GM18867 (cell line): ENCODE results near the gene HNRNPA3.
"Not testable (repeated sequence)": the region's sequence is repeated elsewhere in the genome, so short reads cannot be mapped to it uniquely, and the experiment has no call there.

Experiments
- ATAC-seq: cut with Tn5 transposase; IDR thresholded peaks from one replicate; pipeline ENCODE4 v1.9.1; 2021; ENCODE audit warnings: mild to moderate bottlenecking, moderate library complexity; ENCODE audit not compliant: unreplicated experiment

Gene HNRNPA3

DNA sequence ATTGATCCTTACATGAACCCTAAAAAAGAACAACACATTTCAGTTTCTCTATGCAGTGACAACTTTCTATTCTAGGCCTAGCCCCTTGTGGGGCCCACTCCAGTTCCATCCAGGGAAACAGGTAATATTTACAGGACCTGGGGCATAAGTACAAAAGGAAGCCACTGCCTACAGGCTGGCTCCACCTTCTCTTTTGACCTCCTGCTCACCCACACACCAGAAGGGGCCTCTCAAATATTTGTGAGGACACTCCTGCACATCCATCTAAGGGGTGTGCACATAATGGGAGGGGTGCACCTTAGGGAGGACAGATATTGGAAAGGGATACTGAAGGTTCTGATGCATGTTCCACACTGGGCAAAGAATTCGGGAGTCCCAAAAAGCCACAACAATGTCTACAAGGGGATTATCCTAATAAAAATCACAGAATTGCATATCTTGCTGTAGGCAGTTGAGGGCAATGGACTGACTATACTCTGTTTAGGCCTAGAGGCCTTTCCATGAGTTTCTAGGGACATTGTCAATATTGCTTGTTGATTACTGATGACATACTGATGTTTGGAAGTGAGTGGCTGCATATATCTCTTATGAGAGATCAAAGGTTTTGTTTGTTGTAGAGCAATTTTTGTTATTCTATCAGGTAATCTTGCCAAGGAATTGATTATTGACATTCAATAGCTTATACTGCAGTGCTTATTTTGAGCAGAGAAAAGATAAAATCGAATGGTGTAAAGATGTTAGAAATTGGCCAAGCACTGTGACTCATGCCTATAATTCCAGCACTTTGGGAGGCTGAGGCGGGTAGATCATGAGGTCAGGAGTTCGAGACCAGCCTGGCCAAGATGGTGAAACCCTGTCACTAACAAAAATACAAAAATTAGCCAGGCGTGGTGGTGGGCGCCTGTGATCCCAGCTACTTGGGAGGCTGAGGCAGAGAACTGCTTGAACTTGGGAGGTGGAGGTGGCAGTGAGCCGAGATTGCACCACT lies 23.8 kb upstream of the HNRNPA3 start:
- ATAC-seq: no peak

DNA sequence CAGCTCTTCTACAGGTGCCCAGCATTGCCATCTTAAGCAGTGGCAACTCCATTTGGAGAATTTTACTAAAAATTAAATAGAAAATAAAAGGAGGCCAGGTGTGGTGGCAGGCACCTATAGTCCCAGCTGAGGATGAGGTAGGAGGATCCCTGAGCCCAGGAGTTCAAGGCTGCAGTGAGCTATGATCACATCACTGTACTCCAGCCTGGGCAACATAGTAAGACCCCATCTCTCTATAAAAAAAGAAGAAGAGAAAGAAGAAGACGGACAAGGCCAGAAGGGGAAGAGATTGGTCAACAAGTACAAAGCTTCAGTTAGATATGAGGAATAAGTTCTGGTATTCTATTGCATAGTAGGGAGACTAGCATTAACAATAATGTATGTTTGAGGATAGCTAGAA lies 21.7 kb upstream of the HNRNPA3 start:
- ATAC-seq: no peak

DNA sequence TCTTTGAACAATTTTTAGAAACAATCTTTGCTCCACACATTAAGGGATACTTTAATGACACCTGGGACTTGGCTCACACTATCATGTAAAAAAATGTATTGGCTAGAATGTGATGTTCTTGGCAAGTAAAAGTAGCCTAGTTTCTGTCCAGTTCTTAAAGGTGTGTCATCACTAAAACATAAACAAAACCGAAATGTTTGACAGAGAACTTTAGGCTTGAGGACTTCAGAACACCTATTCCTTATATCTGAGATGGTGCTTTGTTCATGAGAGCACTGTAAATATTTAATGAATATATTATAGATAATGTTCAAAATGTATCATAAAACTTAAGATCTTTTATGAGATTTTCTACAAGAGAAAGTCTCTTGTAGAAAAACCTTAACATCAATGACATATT lies 19.8 kb upstream of the HNRNPA3 start:
- ATAC-seq: peak; percentile 43

DNA sequence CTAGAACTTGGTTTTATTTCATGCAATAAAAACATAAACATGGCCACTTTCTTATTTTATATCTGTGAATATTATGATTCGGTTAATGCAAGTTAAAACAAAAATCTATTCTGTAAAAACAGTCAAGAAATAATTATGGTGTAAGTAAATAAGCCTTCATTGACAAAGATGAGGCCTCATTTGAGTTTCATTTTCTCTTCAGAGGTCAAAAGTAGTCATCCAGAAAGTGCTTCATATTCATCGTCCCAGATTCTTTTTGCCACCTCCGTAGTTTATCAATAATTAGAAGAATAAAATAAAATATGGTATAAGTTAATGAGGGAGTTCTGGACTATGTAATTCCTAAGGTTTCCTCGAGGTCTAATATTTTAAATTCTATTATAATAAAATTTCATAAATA lies 19.4 kb upstream of the HNRNPA3 start:
- peak; percentile 69 for ATAC-seq

DNA sequence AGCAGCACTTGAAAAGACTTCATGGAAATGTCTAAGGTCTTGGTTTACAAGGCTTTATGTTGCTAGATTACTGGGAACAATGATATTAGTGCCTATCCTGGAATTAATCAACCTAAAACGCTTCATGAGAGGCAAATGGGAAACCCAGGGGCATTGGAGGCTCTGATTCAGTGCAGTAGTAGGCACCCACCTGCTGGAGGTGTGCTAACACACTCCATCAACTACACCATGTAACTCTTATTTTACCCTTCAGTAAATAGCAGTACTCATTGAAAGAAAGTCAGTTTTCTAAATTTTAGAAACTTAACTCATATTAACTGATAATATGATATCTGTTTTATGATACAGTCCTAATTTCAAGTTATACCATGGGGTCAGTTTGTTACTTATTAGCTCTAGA lies 17.4 kb upstream of the HNRNPA3 start:
- ATAC-seq: peak; percentile 69

DNA sequence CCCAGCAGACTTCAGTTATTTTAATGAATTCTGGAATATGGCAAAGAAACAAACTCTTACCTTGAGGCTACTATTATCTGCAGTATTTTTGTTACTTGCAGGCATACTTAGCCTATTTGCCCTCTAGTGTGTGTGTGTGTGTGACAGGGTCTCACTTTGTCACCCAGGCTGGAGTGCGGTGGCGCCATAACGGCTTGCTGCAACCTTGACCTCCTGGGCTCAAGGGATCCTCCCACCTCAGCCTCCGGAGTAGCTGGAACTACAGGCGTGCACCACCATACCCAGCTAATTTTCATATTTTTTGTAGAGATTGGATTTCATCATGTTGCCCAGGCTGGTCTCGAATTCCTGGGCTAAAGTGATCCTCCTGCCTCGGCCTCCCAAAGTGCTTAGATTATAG lies 12.2 kb upstream of the HNRNPA3 start:
- not testable (repeated sequence) for ATAC-seq

DNA sequence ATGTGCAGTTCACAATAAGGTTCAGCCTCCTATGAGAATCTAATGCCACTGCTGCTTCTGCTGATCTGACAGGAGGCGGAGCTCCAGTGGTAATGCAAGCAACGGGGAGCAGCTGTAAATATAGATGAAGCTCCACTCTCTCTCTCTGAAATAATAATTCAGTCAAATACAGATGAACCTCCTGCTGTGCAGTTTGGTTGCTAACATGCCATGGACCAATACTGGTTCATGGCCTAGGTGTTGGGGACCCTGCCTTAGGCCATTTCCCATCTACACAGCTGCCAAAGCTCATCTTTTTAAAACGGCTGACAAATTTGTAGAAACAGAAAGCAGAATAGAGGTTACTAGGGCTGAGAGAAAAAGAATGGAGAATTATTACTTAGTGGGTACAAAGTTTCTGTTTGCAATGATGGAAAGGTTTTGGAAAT lies 10.7 kb upstream of the HNRNPA3 start:
- ATAC-seq: no peak

DNA sequence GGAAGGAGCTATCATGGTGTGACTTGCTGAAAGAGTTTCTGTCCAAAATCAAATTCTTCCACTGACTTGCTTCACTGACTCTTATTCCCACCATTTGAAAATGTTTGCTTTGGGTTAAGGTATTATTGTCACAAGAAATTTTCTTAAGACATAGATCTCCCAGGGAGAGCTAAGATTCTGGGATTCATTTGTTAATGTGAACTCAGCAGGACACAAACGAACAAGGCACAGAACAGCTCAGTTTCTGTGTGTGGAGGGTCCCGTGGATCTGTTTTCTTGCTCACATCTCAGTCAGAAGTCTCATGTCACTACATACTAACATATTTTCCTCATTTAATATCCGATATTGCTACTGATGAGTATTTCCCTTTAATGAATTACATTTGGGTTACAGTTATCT lies 8.2 kb upstream of the HNRNPA3 start:
- no peak for ATAC-seq

DNA sequence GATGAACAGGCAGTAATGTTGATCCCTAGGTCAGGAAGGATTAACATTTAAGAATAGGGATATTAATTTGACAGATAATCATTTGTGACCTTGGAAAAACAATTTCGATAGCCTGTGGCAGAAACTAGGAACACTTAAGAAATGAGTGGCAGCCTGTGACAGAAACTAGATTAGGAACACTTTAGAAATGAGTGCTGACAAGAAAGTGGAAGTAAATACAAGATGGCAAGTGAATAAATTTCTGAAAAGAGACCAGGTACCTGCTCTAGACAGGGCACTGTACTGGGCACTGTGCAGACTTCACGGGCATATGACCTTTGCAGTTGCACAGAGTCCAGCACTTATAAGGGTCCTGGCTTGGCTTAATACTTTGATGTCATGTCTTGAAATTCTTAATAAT lies 5.5 kb upstream of the HNRNPA3 start:
- ATAC-seq: peak; percentile 88

DNA sequence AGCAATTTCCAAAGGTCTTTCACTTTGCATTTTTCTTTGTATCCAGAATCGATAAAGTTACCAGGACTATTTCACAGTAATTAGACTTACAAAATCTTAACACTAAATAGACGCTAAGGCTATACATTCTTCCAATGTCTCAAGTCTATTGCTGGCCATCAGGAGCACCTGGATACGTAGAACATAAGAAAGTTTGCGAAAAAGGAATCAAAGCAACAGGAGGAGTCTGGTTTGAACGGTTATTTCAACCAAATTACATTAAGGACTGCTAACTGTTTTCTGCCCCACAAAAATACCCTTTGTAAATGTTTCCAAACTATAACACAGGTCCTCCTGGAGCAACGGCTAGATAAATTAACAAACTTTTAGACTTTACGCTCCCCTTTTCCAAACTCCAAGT lies 1.4 kb upstream of the HNRNPA3 start:
- no peak for ATAC-seq

DNA sequence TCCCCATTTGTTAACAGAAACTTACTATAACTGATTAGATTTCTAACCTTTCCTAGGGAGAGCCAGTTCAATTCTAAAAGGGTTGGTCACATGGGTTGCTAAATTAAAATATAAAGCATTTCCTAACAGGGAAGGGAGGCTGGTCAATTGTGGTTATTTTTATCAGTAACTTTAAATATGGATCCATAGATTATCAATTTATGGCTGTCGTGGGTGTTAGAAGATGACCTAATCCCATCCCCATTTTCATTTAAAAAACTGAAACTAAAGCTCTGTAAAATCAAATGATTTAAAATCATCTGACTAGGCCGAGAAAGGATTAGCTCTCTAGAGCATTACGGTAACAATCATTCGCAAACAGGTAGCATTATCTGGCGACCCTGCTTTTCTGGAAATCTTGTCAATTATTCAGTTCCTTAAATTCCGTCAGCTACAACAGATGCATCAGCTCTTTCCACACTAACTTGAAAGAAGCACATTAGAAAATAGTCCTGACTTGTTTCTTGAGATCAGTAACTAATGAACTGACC lies 953 bp upstream of the HNRNPA3 start:
- ATAC-seq: no peak

DNA sequence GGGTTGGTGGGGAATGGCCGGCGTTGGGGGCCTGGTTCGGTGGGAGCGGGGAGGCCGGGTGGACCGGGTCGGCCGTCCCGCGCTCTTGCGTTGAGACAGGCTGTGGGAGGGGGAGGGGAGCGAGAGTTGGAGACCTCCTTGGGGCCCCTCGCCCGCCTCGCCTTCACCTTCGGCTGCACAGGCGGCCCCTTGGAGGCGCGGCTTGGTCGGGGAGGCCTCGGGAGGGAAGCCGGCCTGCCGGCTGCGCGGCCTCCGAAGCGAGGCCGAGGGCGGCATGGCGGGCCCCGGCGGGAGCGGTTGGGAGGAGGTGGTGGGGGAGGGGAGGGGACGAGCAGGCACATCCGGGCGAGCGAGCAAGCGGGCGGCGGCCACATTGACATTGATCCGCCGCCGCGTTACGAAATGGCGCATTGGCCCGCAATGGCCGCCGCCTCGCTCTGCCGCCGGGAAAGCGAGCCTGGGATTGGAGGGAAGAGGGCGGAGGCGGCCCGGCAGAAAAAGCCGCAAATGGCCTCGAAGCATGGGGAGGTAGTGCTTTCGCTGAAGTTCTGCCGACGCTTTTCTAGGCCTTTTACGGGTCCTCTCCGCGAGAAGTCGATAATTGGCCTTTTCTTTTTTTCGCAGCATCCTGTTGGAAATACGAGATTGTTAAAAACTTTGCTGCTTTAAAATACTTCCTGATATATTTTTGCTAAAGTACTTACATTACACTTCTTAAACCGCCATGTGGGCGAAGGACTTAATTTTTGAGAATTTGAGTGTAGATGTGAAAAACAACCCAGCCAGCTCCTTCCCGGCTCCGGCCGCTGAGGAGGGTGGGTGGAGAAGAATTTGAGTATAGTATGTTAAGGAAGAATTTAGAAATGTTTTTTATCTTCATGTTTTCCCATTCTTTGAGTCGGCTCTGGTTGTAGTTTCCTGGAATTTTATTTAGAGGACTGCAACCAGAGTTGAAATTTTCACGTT lies 580 bp downstream of the HNRNPA3 start:
- peak; percentile 56 for ATAC-seq

DNA sequence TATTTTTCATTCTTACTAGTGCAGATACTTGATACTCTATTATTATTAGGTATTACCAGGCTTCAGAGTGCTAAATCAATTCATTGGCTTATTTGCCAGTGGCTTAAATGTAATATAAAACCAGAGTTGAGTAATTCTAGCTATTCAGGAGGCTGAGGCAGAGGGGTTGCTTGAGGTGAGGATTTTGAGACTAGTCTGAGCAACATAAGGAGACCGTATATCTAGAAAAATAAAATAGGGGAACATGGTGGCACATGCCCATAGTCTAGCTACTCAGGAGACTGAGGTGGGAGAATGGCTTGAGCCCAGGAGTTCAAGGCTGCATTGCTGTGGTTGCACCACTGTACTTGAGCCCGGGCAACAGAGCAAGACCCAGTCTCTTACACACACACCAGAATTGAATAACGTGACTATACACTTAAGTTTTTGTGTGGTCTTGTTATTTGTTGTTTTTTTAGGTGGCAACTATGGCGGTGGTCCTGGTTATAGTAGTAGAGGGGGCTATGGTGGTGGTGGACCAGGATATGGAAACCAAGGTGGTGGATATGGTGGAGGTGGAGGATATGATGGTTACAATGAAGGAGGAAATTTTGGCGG lies 4.8 kb downstream of the HNRNPA3 start:
- ATAC-seq: no peak

DNA sequence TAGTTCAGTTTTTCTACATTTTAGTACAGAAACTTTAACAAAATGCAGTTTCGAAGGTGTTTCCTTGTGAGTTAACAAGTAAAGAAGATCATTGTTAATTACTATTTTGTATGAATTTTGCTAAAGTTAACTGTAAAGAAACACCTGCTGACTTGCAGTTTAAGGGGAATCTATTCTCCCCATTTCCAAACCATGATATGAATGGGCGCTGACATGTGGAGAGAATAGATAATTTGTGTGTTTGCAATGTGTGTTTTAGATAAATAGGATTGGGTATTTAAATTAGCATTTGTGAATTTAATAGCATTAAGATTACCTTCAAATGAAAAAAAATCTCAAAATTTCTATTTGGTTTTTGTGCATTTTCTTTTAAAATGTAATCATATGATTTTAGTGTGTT lies 7.2 kb downstream of the HNRNPA3 start:
- not testable (repeated sequence) for ATAC-seq

DNA sequence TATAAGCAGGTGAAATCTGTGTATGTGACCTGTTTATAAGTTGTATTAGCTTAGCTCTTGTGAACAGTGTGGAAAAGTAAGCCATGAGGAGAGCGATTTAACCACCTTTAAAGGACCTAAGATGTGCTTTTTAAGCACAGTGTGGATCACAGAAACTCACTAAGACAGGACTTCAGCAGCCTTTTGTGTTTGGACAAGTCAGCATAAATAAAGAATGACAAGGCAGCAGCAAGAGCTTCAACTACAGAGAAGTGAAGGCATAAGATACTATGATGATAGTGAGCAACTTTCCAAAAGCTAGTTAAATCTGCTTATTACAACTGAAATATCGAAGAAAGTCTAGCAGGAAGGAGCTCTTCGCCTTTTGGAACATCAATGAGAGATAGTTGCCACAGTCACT lies 8.9 kb downstream of the HNRNPA3 start:
- no peak for ATAC-seq

DNA sequence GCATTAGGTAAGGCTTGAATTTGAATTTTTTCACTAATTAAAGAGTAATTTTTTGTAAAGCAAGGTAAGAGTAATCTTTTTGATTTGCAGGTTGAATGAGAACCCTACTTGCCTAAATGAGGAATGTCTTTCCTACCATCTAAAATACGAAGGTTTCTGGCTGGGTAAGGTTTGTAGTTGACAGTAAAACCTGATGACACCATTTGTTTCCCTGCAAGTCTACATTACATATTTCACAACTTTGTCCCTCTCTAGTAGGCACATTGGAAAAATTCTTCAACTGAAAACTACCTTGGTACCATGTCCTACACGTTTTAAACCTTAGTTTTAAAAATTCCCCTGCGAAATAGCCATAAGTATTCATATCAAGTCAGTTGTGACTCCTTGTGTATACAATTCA lies 9.4 kb downstream of the HNRNPA3 start:
- ATAC-seq: no peak

DNA sequence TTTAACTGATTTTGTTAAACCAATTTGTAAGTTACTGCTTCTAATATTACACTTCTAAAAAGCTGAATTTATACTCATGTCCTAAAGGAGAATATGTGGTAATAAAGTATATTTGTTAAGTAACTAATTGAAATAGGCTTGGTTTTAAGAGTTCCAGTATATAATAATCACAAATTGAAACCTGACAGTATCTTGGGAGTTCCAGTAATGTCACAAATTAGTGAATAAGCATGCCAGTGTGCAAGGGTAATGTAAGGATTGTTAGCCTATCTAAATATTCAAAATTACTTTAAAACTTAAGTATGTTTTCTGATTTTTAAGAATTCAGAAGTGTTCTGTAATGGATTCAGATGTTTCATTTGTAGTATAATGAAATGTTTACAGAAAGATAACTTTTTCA lies 10.8 kb downstream of the HNRNPA3 start:
- not testable (repeated sequence) for ATAC-seq

DNA sequence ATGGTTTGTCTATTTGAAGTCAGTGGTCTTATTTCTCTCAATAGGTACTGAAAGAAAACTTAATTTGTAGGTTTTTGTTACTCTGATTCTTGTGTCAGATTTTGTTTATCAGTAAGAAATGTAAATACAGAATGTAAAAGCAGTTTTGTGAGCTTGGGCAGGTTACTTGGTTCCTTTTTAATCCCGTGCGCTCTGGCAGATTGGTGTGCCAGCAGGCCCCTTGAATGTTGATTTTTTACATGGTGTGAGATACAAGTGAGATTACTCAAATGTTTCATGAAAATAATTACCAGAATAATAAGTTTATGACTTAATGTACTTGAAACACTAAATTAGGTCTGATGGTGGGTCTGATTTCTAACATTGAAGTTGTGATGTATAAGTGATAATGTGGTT lies 13.4 kb downstream of the HNRNPA3 start:
- ATAC-seq: no peak

DNA sequence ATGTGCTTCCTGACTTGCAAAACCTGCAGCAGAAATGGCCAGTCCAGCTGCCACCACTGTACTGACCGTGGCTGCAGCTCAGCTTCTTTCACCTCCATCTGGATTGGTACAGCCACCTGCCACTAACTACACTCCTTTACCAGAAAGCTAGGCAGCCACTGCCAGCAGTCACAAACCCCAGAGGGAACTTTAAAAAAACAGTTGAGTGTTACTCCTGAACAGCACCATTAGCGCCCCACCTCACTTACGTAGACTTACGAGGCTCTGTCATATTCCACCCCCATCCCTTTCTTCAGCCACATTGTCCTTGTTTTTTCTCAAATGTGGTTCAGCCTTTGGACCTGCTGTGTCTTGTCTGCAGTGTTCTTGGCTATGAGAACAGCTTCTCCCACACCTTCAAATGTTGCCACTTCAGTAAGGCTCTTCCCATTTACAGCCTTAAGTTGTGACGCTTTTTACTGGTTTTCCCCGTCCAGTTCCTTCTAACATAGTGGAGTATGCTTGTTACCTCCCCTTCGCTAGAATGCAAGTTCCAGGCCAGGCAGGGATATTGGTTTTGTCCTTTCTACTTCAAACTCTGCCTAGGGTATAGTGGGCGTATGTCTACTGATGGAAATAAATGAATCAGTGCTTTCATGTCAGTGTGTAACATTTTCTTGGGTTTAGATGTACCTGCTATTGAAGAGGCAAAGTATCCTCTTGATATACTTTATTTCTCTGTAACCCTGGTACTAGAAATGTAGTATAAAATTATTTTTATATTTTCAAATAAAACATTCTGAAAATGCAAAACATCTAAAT lies 17.0 kb downstream of the HNRNPA3 start:
- no peak for ATAC-seq

DNA sequence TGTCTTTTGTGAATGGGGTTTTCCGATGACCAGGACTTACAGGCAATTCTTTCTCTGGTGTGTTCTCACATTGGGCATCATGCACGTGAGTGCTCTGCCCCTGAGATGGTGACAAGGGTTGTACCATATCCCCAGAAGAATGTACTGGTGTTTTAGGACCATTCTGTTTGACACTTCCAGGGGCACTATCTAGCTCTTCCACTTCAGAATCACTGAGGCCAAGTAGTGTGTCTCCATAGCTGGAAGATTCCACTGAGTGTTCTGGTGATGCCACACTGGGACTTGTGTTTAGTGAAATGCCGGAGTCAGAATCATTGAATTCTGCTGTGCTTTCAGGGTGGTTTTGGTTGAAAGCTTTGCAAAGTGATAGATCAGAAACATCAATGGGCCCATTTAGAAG lies 18.7 kb downstream of the HNRNPA3 start:
- no peak for ATAC-seq
